Measurements from ENCODE around the gene RELA.

- TF ChIP-seq USF1 (IDR thresholded peaks at IDR 0.05) = no peak
- TF ChIP-seq EP300 (IDR thresholded peaks at IDR 0.05; ENCODE audit: borderline replicate concordance) = no peak
- TF ChIP-seq TAF1 (IDR thresholded peaks at IDR 0.05; ENCODE audit: low read depth) = no peak
- no peak for TF ChIP-seq TEAD4 (IDR thresholded peaks at IDR 0.05)
- no peak for TF ChIP-seq RAD21 (IDR thresholded peaks at IDR 0.05; ENCODE audit: low read depth)
- no peak for TF ChIP-seq FOXM1 (IDR thresholded peaks at IDR 0.05; ENCODE audit: borderline replicate concordance, low read depth)
These were observed 12.8 kb downstream of the RELA start for GRCh38 chr11:65649656-65650546.

Data from Ishikawa (cell line).